GM10847 (cell line): ENCODE data around the gene GJC2.

ENCODE experiments used
- POLR2A ChIP-seq: IDR thresholded peaks from 2 replicates; pipeline ENCODE4 v1.6.1; 2011; ENCODE audit not compliant: insufficient read length; ENCODE audit errors: extremely low read depth

Gene GJC2

GRCh38 chr1:228157729-228158126, 8.0 kb downstream of the GJC2 start:
- TF ChIP-seq POLR2A = no peak

- TF ChIP-seq POLR2A = no peak
Measured at GRCh38 chr1:228158151-228159007, 8.6 kb downstream of the GJC2 start.

- TF ChIP-seq POLR2A = no peak
Measured at GRCh38 chr1:228159008-228159665, 9.4 kb downstream of the GJC2 start.

GRCh38 chr1:228160201-228160761, 10.6 kb downstream of the GJC2 start:
- no peak for TF ChIP-seq POLR2A

- no peak for TF ChIP-seq POLR2A
Measured at GRCh38 chr1:228161362-228161761, 11.6 kb downstream of the GJC2 start.

- TF ChIP-seq POLR2A = no peak
Measured at GRCh38 chr1:228161866-228162265, 12.1 kb downstream of the GJC2 start.

- TF ChIP-seq POLR2A = no peak
Measured at GRCh38 chr1:228162286-228163006, 12.7 kb downstream of the GJC2 start.

- TF ChIP-seq POLR2A = no peak
Measured at GRCh38 chr1:228163007-228163753, 13.4 kb downstream of the GJC2 start.

- TF ChIP-seq POLR2A = no peak
Measured at GRCh38 chr1:228163776-228164519, 14.2 kb downstream of the GJC2 start.

GRCh38 chr1:228164561-228165371, 15.0 kb downstream of the GJC2 start:
- no peak for TF ChIP-seq POLR2A

- TF ChIP-seq POLR2A = peak; percentile 95
Measured at GRCh38 chr1:228165372-228166169, 15.8 kb downstream of the GJC2 start, which contains the start of gene IBA57. Gene IBA57, plus strand, starts transcription at chr1:228165804. Its CDS starts 13 bp downstream, at chr1:228165817.

- no peak for TF ChIP-seq POLR2A
Measured at GRCh38 chr1:228166170-228166936, 16.6 kb downstream of the GJC2 start.
